ENCODE results near the gene VASH2.
"Not testable (repeated sequence)": the region's sequence is repeated elsewhere in the genome, so short reads cannot be mapped to it uniquely, and the experiment has no call there.

Gene VASH2

DNA sequence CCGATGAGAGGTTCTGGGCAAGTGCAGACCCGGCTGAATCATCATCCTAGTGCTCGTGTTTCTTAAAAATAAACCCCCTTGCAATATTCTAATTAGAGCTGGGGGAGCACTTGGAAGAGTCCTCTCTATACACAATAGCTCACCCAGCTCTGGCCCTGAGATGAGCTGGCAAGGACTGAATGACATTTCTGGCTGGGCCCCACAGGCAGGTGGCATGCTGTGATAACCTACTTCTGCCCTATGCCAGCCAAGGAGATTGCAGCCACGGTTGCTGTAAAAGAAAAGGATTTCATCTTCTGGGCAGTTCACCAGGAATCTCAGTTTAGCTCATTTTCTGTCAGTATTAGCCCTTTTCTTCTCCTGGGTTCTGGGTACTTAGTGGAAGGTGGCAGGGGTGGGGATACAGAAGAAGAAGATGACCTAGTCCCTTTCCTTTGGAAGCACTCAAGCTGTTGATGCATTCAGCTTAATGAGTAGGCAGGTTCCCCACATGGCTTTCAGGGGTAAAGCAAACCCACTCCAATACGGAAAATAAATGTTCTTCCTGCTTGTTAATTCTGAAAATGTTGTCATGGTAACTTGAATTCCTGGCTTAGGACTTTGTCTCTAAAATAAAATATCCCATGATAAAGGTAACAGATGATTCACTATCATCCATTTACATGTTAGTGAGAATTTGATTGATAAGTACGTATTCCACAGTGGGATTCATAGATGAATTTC, 32.2 kb downstream of the VASH2 start:
- DNase-seq = no peak

DNA sequence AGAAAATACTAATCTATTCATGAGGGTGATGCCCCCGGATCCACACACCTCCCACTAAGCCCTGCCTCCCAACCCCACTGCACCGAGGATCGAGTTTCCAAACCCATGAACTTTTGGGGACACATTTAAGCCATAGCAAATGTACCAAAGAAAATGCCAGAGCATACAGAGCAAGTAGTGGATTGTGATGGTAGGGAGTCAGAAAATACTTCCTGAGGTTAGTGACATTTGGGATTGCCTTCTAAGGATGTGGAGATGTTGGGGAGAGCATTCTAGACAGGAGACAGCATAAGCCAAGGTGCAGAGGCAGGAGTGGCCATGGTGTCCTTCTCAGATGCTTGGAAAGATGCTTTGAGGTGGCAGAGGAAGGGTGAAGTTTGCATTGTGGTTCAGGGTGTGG, 33.1 kb downstream of the VASH2 start:
- DNase-seq = no peak

DNA sequence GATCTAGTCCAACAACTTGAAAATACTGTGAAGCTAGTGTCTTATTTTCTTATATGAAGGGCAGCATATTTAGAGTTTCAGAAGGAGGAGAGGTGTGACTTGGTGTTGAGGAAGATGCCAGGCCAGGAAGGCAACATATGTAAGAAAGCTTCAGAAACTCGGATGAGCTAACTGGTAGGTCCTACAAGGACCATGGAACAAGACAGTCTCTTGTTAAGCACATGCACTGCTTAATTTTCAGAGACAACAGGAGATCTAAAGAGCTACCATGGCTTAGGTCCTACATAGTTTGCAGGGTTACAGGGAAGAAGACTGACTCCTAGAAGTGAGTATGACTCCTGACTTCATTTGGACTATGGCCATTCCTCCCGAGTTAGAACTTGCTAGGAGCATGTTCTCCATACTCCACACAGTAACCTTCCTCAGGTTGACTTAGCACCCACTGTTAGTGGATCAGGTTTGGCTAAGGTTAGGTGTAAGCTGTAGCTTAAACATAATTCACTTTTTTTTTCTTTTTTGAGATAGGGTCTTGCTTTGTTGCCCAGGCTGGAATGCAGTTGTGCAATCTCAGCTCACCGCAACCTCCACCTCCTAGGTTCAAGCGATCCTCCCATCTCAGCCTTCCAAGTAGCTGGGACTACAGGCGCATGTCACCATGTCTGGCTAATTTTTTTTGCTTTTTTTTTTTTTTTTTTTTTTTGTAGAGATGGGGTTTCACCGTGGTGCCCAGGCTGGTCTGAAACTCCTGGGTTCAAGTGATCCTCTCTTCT, 34.4 kb downstream of the VASH2 start:
- no peak for DNase-seq

DNA sequence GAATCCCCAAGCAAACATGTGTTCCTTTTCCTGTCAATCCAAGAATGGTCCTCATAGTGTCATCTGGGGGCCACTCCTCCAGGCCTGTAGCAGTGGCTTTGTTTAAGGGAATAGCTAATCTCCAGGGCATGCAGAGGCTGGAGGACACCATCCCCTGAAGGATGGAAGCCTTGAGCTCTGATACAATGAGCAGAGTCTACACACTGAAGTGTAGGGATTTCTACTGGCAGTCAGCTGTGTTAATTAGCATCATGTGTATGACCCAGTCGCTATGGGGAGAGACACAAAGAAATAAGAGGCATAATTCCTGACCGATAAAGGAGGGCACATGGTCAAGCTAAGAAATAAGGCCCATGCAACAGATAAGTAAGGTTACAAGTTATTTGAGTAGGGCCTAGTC, 36.2 kb downstream of the VASH2 start:
- no peak for DNase-seq

DNA sequence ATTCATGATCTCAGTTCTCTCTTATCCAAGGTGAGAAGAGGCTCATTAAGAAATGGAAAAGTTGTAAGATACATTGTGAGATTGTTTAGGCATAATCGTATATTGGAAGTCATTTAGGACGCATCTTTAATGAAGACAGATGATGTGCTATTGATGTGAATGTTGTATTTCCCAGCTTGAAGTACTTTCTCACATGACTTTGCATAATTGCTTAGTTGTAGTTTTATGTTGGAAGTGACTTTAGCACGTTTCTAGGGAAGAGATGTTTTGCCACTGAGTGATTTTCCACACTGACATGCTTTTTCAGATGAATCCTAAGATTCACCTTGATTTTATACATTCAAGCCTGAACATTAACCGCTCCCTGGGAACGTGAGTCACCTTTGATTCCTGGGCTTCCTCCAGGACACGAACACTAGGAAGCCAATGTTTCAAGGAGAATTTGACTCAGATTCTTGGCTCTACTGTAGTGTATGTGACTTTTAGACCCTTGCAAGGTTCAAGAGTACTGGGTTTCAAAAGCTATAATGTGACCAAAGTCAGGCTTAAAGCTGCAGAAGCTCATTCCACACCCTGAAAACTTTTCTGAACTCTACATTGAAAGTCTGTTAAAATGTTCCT, 37.5 kb downstream of the VASH2 start:
- DNase-seq = no peak

DNA sequence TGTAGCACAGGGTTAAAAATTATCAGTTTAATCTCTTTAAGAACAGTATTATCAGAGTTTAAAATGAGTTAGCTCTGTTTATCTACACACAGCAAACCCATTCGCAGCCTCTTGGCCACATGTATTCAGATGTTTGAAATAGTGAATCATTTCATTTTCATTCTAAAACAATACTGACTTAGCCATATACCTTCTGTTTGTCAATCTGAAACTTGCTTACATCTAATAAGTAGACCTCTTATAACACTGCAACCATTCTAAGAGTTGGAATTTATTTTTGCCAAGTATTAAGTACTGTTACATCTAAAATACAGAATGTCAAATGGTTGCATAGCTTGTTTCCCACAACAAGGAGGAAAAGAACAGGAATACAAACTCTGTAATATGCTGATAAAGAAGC, 39.9 kb downstream of the VASH2 start:
- DNase-seq = no peak

DNA sequence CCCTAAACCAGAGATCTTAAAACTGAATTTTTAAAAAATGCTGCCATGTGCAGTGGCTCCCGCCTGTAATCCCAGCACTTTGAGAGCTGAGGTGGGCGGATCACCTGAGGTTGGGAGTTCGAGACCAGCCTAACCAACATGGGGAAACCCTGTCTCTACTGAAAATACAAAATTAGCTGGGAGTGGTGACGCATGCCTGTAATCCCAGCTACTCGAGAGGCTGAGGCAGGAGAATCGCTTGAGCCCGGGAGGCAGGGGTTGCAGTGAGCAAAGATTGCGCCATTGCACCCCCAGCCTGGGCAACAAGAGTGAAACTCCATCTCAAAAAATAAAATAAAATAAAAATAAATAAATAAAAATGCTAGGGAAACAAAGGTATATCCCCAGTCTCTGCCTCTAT, 43.6 kb downstream of the VASH2 start:
- DNase-seq = not testable (repeated sequence)

DNA sequence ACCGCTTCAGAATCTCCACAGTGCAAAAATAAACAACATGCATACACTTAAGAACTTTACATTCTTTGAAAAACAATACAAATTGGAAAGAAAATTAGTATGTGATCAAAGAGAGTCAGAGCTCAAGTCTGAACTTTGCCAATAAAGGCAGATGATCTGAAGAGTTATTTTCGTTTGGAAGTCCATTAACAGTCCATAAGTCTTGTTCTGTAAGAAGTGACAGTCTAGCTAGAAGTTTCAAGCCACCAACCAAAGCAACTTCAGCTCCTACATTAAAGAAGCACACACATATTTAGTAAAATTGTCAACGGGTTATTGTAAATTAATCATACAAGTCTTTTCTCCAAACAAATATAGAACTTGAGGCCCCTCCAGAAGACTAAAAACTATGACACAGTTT, 44.6 kb downstream of the VASH2 start:
- DNase-seq = no peak

DNA sequence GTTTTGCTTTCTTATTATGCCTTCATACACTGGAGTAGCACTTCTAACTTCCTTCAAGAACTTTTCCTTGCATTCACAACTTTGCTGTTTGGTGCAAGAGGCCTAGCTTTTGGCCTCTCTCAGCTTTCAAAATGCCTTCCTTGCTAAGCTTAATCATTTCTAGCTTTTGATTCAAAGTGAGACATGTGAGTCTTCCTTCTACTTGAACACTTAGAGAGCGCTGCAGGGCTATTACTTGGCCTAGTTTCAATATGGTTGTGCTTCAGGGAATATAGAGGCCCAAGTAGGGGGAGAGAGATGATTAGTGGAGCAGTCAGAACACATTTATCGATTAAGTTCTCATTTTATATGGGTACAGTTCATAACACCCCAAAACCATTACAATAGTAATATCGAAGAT, 52.9 kb downstream of the VASH2 start:
- no peak for DNase-seq

DNA sequence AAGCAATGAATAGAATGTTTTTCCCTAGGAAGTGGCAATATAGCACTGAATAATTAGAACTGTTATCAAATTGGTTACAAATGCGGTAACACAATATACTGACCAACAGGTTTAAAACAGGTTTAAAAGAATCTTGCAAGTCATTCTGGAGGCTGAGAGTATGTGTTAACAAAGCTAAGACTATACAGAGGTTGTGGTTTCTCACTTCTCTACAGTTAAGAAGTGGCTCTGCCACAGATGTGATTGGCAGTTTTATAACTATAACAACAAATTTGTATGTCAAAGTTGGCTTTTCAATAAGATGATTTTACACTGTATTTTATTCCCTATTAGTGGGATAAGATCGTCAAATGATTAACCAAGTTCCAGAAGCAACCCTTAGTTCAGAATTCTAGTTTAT, 58.2 kb downstream of the VASH2 start:
- DNase-seq = no peak

DNA sequence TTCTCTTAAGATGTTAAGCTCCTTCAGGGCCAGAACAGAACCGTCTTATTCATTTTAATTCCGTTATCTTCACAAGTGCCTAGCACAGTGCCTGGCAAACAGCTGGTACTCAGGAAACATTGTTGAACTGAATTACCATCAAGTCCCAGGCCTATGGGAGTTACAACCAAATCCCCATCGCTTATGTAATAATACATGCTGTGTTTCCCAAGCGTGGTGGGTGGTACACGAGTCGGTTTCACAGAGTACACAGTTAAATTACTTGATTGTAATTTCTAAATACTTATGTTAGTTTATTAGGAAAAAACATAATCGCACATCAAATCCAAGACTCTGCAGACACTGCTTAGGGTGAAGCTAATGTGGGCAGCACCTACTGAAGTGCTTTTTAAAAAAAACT, 64.3 kb downstream of the VASH2 start:
- no peak for DNase-seq

DNA sequence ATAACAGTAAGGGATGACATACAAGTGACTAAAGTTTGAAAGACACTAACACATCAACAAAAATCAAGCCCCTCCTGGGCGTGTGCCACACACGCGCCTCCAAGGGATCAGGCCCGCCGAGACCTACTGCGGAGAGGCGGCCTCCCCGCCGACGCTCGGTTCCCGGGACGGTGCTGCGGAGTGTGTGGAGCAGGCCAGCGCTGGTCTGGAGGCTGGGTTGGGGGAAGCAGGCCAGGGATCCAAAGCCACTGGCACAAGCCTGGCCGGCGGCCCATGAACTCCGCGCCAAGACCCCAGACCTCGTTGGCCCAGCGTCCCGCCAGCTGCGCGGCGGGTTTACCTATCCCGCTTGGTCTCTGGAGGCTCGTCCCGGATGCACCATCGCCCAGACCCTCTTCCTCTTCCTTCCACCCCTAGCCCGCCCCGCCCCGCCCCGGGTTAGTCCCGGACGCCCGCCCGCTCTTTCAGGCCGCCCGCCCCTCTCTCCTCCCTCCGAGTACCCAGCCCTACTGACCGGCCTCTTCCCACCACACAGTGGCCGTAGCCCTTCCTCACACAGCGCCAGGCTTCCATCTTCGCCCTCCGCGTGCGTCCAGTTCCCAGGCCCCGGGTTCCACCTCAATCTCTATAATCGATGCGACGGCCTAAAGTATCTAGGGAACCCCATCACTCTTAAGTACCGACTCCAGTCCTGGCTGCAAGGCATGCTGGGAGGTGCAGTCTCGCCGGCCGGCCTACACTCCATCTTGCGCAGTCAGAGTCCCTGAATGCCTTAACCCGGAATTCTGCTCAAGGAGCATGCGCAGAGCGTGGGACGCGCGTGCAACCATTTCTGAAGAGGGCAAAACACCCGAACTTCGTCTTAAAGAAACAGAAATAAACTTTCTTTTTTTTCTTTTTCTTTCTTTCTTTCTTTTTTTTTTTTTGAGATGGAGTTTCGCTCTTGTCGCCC, 65.0 kb downstream of the VASH2 start, which contains the start of gene ANGEL2:
Gene ANGEL2 (minus strand): TSS at position 769 of the 952 bp plus-strand sequence. CDS start 196 bp downstream, at position 573.
- peak; percentile 97 for DNase-seq

DNA sequence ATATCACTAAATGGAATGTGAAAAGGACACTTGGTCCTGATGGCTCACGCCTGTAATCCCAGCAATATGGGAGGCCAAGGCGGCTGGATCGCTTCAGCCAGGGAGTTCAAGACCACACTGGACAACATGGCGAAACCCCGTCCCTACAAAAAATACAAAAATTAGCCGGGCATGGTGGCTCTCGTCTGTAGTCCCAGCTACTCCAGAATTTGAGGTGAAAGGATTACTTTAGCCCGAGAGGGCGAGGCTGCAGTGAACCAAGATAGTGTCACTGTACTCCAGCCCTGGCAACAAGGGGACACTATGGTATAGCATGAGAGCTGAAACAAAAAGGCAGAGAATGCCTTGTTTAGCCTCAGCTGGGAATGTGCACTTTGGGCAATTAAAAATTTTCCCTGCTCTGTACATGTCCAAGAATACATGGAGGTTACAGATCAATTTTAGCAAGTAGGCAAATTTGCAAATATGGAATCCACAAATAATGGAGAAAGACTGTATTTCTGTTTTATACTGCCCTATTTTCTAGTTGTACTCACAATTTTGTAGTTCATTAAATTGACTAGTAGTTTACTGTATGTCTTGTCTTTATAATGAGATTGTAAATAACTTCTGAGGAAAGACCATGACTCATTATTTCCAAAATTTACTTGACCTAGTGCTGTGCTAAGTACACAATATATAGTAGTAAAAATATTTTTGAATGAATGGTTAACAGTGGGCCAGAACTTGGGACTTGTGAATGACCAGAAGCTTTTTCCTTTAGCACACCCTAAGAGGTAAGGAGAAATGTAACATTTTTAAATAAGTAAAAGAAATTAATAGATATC, 67.3 kb downstream of the VASH2 start:
- no peak for DNase-seq

DNA sequence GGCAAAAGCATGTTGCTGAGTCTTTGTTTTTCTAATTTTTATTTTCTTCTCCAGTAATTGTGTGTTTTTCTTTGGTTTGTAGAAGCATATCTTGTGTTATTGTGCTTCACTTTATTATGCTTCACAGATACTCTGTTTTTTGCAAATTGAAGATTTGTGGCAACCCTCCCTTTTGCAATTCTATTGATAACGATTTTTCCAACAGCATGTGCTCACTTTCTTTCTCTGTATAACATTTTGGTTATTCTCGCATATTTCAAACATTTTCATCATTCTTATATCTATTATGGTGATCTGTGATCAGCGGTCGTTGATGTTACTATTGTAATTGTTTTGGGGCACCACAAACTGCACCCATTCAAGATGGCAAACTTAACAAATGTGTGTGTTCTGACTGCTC, 69.1 kb downstream of the VASH2 start:
- DNase-seq = no peak

DNA sequence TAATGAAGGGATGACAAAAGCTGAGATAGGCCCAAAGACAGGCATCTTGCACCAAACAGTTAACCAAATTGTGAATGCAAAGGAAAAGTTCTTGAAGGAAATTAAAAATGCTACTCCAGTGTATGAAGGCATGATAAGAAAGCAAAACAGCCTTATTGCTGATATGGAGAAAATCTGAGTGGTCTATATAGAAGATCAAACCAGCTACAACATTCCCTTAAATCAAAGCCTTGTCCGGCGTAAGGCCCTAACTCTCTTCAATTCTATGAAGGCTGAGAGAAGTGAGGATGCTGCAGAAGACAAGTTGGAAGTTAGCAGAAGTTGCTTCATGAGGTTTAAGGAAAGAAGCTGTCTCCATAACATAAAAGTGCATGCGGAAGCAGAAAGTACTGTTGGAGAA, 69.7 kb downstream of the VASH2 start:
- DNase-seq = no peak

DNA sequence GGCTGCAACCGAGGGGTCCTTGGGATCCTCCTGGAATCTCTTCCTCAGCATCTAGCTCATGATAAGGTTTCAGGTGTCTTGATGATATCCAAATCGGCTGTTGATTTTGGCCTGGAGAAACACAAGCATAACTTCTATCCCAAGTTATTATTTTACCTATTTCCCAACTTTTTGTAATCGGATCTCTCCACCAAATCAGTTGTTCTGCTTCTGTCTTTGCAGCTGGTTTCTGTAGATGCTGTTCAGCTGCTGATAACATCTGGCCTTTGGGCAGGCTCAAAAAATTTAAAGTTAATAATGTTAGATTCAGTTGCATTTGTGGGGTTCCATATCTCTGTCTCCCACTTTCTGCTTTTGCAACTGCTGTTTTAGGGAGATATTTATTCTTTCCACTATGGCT, 76.7 kb downstream of the VASH2 start:
- DNase-seq = not testable (repeated sequence)

DNA sequence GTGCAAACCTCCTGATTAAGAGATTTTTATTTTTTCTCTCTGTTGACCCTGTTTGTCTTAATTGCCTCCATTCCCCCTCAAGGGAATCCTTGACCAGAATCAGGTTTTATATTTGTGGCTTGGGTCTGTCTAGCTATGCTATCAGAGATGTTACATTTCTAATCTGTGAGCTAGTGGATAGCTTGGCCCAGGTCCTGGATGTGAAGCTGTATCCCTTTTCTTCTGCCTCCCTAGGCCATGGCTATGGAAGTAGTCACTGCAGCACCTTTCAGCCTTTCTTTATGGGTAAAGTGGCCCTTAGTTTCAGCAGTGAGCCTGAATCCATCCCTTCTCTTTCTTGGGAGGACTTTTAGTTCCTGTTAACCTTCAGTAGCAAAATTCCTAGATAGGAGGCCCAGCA, 82.3 kb downstream of the VASH2 start:
- DNase-seq = no peak

DNA sequence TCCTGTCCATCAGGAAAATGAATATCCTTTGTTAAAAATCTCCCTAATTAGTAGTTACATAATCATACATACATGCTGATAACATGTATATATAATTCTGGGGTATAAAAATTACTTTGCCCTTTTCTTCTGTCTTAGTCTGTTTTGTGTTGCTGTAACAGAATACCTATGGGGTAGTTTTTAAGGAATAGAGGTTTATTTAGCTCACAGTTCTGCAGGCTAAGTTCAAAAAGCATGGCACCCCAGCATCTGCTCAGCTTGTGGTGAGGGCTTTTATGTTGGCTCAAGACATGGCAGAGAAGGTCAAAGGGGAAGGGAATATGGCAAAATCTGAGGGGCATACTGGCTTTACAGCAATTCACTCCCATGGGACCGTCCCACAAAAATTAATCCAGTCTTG, 84.4 kb downstream of the VASH2 start:
- DNase-seq = no peak

DNA sequence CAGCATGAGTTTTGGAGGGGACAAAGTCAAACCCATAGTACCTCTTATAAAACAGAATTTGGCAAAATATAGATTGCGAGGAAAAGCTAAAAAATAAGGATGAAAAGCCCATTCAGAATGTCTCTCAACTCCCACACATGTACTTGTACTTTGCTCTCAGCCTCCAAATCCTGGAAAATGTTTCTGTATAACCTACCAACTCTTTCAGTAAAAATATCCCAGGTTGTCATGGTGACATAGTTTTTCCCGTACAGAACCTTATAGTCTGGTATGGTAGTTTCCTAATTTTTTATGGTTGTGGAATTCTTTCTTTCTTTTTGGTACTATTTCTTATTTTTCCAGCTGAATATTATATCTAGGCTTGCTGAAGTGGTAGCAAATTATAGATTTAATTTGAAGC, 85.2 kb downstream of the VASH2 start:
- no peak for DNase-seq
